Fibroblast of lung (primary cell): Measurements from ENCODE around the gene ZDHHC13. TPM values are rescaled to one million over a fixed set of nuclear protein-coding genes. Genes with fewer than 3 reads are reported as not detected.

ENCODE experiments used
- DNase-seq, 2 donors: peaks; one replicate each; pipeline versions ENCODE4 v3.0.0 to v3.0.0-alpha.2; 2010; ENCODE audit warnings: low read depth in 2 of 2
- H2AFZ ChIP-seq: 2 replicates; pipeline ENCODE4 v1.5.1; 2012; ENCODE audit warnings: low read length, control low read depth, inconsistent platforms
- H3K27ac ChIP-seq: 2 replicates; pipeline ENCODE4 v1.5.1; 2011; ENCODE audit warnings: low read length, control low read depth; ENCODE audit not compliant: insufficient read depth
- H3K27me3 ChIP-seq: 2 replicates; pipeline ENCODE4 v1.5.1; 2011; ENCODE audit warnings: mild to moderate bottlenecking, low read length; ENCODE audit not compliant: control insufficient read depth, insufficient read depth
- H3K36me3 ChIP-seq: 2 replicates; pipeline ENCODE4 v1.5.1; 2011; ENCODE audit warnings: low read length; ENCODE audit not compliant: control insufficient read depth, insufficient read depth
- H3K4me1 ChIP-seq: 2 replicates; pipeline ENCODE4 v1.5.1; 2011; ENCODE audit warnings: low read length; ENCODE audit not compliant: control insufficient read depth, insufficient read depth; ENCODE audit errors: extremely low read depth
- H3K4me2 ChIP-seq: 2 replicates; pipeline ENCODE4 v1.5.1; 2011; ENCODE audit warnings: low read length, control low read depth; ENCODE audit not compliant: insufficient read depth; ENCODE audit errors: extremely low read depth
- H3K4me3 ChIP-seq, 4 experiments: fragments of 200-600 bp in 1 of 4; sonication (generic) in 1 of 4; replicated peaks in 1 of 4; 2 replicates each; pipeline ENCODE4 v1.5.1; 2011 to 2016; ENCODE audit warnings: low read length in 4 of 4, low read depth in 3 of 4, mild to moderate bottlenecking in 3 of 4, control low read depth in 2 of 4, inconsistent platforms in 1 of 4, mixed read lengths in 1 of 4; ENCODE audit not compliant: insufficient read depth in 1 of 4; ENCODE audit errors: control extremely low read depth in 1 of 4
- H3K79me2 ChIP-seq: 2 replicates; pipeline ENCODE4 v1.5.1; 2012; ENCODE audit warnings: mild to moderate bottlenecking, low read length, inconsistent platforms; ENCODE audit not compliant: control insufficient read depth, insufficient read depth
- H3K9ac ChIP-seq: 2 replicates; pipeline ENCODE4 v1.5.1; 2011; ENCODE audit warnings: mild to moderate bottlenecking, low read length, control low read depth; ENCODE audit not compliant: insufficient read depth
- H3K9me3 ChIP-seq: 2 replicates; pipeline ENCODE4 v1.5.1; 2012; ENCODE audit warnings: low read depth, low read length; ENCODE audit not compliant: control insufficient read depth, insufficient read depth
- H4K20me1 ChIP-seq: 2 replicates; pipeline ENCODE4 v1.5.1; 2011; ENCODE audit warnings: low read length; ENCODE audit not compliant: control insufficient read depth, insufficient read depth; ENCODE audit errors: extremely low read depth
- CTCF ChIP-seq, 2 donors: IDR thresholded peaks in 1 of 2; conservative IDR thresholded peaks in 1 of 2; 1 replicate in 1 of 2; 2 replicates in 1 of 2; pipeline ENCODE4 v1.5.1; 2011 to 2012; ENCODE audit warnings: low read length in 2 of 2, control low read depth in 1 of 2, inconsistent platforms in 1 of 2, low read depth in 1 of 2, mild to moderate bottlenecking in 1 of 2
- EZH2 ChIP-seq: IDR thresholded peaks from 2 replicates; pipeline ENCODE4 v1.5.1; 2012; ENCODE audit warnings: low read length, control low read depth, mild to moderate bottlenecking; ENCODE audit errors: missing control alignments
- polyA plus RNA-seq, 2 donors: library from polyadenylated mRNA; depleted of rRNA in 1 of 2; stranded (reverse) in 1 of 2; unstranded in 1 of 2; fragments of >200 nt; gene quantifications; 2 replicates each; pipeline ENCODE4 v1.2.1, GENCODE V29; 2011 to 2012; ENCODE audit warnings: missing spikeins in 1 of 2
- total RNA-seq: library from RNA; depleted of rRNA; stranded (reverse); fragments of >200 nt; gene quantifications from 2 replicates; pipeline ENCODE4 v1.2.1, GENCODE V29; 2014

ZDHHC13 gene
- total and polyA plus RNA-seq, 2 donors (not counting 1 experiment from before 2014, with no cell fraction given), result 11.1 to 16.1 TPM

GRCh38 chr11:19194620-19195308 lies 77.8 kb downstream of the ZDHHC13 start:
- Histone ChIP-seq H3K27ac (no peak overlapping the region), H3K79me2 (no peaks in the 10 kb centered on the region), H3K36me3 (no peaks in the 10 kb centered on the region), H3K4me3 (no peak overlapping the region), H3K4me2 (no peak overlapping the region), H2AFZ (no peak overlapping the region), H3K9ac (no peak overlapping the region), H3K4me1 (no peaks in the 10 kb centered on the region), H3K9me3 (no peaks in the 10 kb centered on the region), H4K20me1 (no peaks in the 10 kb centered on the region), H3K27me3 (peaks cover 6% of the 10 kb centered on the region)
- TF ChIP-seq CTCF (conservative IDR thresholded peaks at IDR 0.05 in 1 of 2, IDR thresholded peaks at IDR 0.05 in 1 of 2; ENCODE audit: low read depth in 1 of 2, low read length in 2 of 2), result no peak
- TF ChIP-seq EZH2, result no peak
- no peak for DNase-seq

- H3K9ac ChIP-seq, result no peak overlapping the region
- peaks cover 8% of the 10 kb centered on the region for H3K27me3 ChIP-seq
- H3K9me3 ChIP-seq, result no peaks in the 10 kb centered on the region
- DNase-seq, result no peak
- H4K20me1 ChIP-seq, result no peaks in the 10 kb centered on the region
- H2AFZ ChIP-seq, result no peak overlapping the region
- no peak overlapping the region for H3K27ac ChIP-seq
- peaks cover 2% of the 10 kb centered on the region for H3K4me1 ChIP-seq
- H3K36me3 ChIP-seq, result no peaks in the 10 kb centered on the region
- H3K4me2 ChIP-seq, result no peak overlapping the region
- no peak overlapping the region for H3K4me3 ChIP-seq
- no peaks in the 10 kb centered on the region for H3K79me2 ChIP-seq
- TF ChIP-seq EZH2 (no peak), CTCF (conservative IDR thresholded peaks at IDR 0.05 in 1 of 2, IDR thresholded peaks at IDR 0.05 in 1 of 2; ENCODE audit: low read depth in 1 of 2, low read length in 2 of 2) (no peak)
Measured at GRCh38 chr11:19196432-19196831, 79.5 kb downstream of the ZDHHC13 start.

- Histone ChIP-seq H3K9ac (no peak overlapping the region), H4K20me1 (no peaks in the 10 kb centered on the region), H3K4me2 (no peak overlapping the region), H3K9me3 (no peaks in the 10 kb centered on the region), H3K4me3 (no peak overlapping the region), H3K4me1 (peaks cover 2% of the 10 kb centered on the region), H3K27me3 (peaks cover 8% of the 10 kb centered on the region), H2AFZ (no peak overlapping the region), H3K79me2 (no peaks in the 10 kb centered on the region), H3K36me3 (no peaks in the 10 kb centered on the region), H3K27ac (no peak overlapping the region)
- TF ChIP-seq EZH2, result no peak
- no peak for TF ChIP-seq CTCF (conservative IDR thresholded peaks at IDR 0.05 in 1 of 2, IDR thresholded peaks at IDR 0.05 in 1 of 2; ENCODE audit: low read depth in 1 of 2, low read length in 2 of 2)
- DNase-seq, result no peak
Measured at GRCh38 chr11:19199048-19199447, 82.1 kb downstream of the ZDHHC13 start.
